OCI-LY1 (cell line): ENCODE measurements around the gene MYBPC1.

ENCODE experiments used
- H2AFZ ChIP-seq: fragments of 200-600 bp; sonication (generic), shearing (Covaris generic); 2 replicates; pipeline ENCODE4 v1.6.0; 2014; ENCODE audit warnings: antibody characterized with exemption, mild to moderate bottlenecking, low read length
- H3F3A ChIP-seq: fragments of 200-600 bp; sonication (generic), shearing (Covaris generic); 2 replicates; pipeline ENCODE4 v1.6.0; 2014; ENCODE audit warnings: mild to moderate bottlenecking, antibody characterized with exemption, low read length, moderate library complexity; ENCODE audit not compliant: insufficient read depth
- H3K27ac ChIP-seq: fragments of 200-600 bp; sonication (generic); 2 replicates; pipeline ENCODE4 v1.5.1; 2014; ENCODE audit warnings: low read length, mixed run types, mild to moderate bottlenecking, low read depth; ENCODE audit not compliant: poor library complexity, severe bottlenecking
- H3K27me3 ChIP-seq: fragments of 200-600 bp; sonication (generic); 2 replicates; pipeline ENCODE4 v1.6.0; 2014; ENCODE audit warnings: antibody characterized with exemption, mild to moderate bottlenecking, low read length, moderate library complexity; ENCODE audit not compliant: insufficient read depth
- H3K36me3 ChIP-seq: fragments of 200-600 bp; sonication (generic); 2 replicates; pipeline ENCODE4 v1.6.1; 2014; ENCODE audit warnings: mild to moderate bottlenecking, antibody characterized with exemption, low read length, moderate library complexity, mixed read lengths; ENCODE audit not compliant: insufficient read depth
- H3K4me1 ChIP-seq: fragments of 200-600 bp; sonication (generic); 2 replicates; pipeline ENCODE4 v1.5.1; 2014; ENCODE audit warnings: mild to moderate bottlenecking, low read length, moderate library complexity; ENCODE audit not compliant: insufficient read depth, severe bottlenecking
- H3K4me2 ChIP-seq: fragments of 200-600 bp; sonication (generic), shearing (Covaris generic); 2 replicates; pipeline ENCODE4 v1.6.1; 2014; ENCODE audit warnings: low read length
- H3K4me3 ChIP-seq: fragments of 200-600 bp; sonication (generic); 2 replicates; pipeline ENCODE4 v1.5.1; 2014; ENCODE audit warnings: low read length, low read depth, mild to moderate bottlenecking, mixed read lengths; ENCODE audit not compliant: poor library complexity, severe bottlenecking
- H3K79me2 ChIP-seq: fragments of 200-600 bp; shearing (Covaris generic); 2 replicates; pipeline ENCODE4 v1.6.1; 2016; ENCODE audit warnings: mixed run types, low read length, mixed read lengths; ENCODE audit not compliant: insufficient read depth
- H3K9ac ChIP-seq: fragments of 200-600 bp; sonication (generic), shearing (Covaris generic); 2 replicates; pipeline ENCODE4 v1.6.1; 2014; ENCODE audit warnings: mild to moderate bottlenecking, low read length, mixed read lengths
- H3K9me2 ChIP-seq: fragments of 200-600 bp; sonication (generic), shearing (Covaris generic); 2 replicates; pipeline ENCODE4 v1.6.1; 2014; ENCODE audit warnings: low read depth, mild to moderate bottlenecking, low read length, mixed read lengths
- H3K9me3 ChIP-seq: fragments of 200-600 bp; shearing (Covaris generic); 2 replicates; pipeline ENCODE4 v1.6.1; 2014; ENCODE audit warnings: low read length, mixed read lengths
- H4K20me1 ChIP-seq: fragments of 200-600 bp; sonication (generic), shearing (Covaris generic); 2 replicates; pipeline ENCODE4 v1.6.0; 2016; ENCODE audit warnings: mild to moderate bottlenecking, low read length; ENCODE audit not compliant: insufficient read depth
- EZH2 ChIP-seq: fragments of 200-600 bp; sonication (generic), shearing (Covaris generic); IDR thresholded peaks from 2 replicates; pipeline ENCODE4 v1.8.0; 2017; ENCODE audit warnings: borderline replicate concordance, mixed run types, mild to moderate bottlenecking, antibody characterized with exemption, low read length, moderate library complexity, mixed read lengths
- TF ChIP-seq, protein P1 (sequence below): fragments of 200-600 bp; sonication (generic), shearing (Covaris generic); IDR thresholded peaks from 2 replicates; pipeline ENCODE4 v1.5.1; 2017; ENCODE audit warnings: mild to moderate bottlenecking, antibody characterized with exemption, low read length, moderate library complexity, mixed read lengths

The MYBPC1 gene

DNA sequence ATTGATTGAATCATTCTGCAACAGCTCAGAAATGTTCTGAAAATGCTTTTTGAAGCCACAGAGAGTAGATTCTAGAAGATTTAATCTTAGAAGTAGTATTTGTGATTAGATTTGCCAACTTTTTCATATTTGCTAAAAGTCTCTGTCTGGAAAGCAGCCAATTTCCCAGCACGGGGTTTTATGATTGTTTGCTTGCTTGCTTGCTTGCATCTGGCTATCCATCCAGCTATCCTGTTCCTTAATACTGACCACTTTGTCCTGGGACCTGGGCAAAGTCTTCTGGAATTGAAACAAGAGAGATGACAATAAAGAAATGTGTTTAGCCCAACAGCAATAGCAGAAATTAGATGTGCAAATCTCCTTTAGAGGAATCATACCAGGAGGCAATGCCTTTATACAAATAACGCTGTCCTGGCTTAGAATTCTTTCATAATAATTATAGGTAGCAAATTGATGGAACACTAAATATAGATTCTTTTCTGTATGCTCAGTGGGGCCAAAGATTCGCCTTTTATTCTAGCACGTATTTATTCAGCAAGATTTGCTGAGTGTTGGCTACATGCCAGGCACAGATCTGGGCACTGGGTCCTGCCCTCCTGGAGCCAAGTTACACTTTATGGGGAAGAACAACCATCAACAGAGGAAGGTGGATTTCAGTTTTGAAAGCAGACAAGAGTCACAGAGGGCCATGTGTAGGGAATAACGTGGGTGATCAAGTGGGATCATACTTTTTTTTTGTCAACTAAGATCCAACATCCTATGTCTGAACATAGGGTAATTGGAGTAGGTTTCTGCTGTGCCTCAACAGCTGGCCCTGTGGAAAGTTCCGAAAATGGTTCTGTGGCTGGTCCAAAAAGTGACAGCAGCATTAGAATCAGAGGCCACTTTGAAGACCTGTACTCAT is 25.3 kb downstream of the MYBPC1 start:
- Histone ChIP-seq H3F3A (no peaks in the 10 kb centered on the region), H3K9me3 (no peaks in the 10 kb centered on the region), H3K9ac (peak overlapping the region; percentile 19; the same call in 1 of the 2 replicates), H3K27me3 (no peaks in the 10 kb centered on the region), H3K79me2 (no peaks in the 10 kb centered on the region), H3K4me2 (peak overlapping the region; percentile 32), H3K9me2 (no peaks in the 10 kb centered on the region), H2AFZ (peak overlapping the region; percentile 2; the same call in 1 of the 2 replicates), H3K4me1 (peaks cover 68% of the 10 kb centered on the region), H4K20me1 (no peaks in the 10 kb centered on the region), H3K36me3 (no peaks in the 10 kb centered on the region), H3K27ac (peak overlapping the region; percentile 56), H3K4me3 (no peak overlapping the region)
- TF ChIP-seq, protein P1, sequence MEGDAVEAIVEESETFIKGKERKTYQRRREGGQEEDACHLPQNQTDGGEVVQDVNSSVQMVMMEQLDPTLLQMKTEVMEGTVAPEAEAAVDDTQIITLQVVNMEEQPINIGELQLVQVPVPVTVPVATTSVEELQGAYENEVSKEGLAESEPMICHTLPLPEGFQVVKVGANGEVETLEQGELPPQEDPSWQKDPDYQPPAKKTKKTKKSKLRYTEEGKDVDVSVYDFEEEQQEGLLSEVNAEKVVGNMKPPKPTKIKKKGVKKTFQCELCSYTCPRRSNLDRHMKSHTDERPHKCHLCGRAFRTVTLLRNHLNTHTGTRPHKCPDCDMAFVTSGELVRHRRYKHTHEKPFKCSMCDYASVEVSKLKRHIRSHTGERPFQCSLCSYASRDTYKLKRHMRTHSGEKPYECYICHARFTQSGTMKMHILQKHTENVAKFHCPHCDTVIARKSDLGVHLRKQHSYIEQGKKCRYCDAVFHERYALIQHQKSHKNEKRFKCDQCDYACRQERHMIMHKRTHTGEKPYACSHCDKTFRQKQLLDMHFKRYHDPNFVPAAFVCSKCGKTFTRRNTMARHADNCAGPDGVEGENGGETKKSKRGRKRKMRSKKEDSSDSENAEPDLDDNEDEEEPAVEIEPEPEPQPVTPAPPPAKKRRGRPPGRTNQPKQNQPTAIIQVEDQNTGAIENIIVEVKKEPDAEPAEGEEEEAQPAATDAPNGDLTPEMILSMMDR: no peak
- no peak for TF ChIP-seq EZH2

GRCh38 chr12:101620762-101621133 is 26.0 kb downstream of the MYBPC1 start:
- H3K9me2 ChIP-seq: no peaks in the 10 kb centered on the region
- peak overlapping the region; percentile 2; the same call in 1 of the 2 replicates for H2AFZ ChIP-seq
- H3K79me2 ChIP-seq: no peaks in the 10 kb centered on the region
- peaks cover 65% of the 10 kb centered on the region for H3K4me1 ChIP-seq
- no peaks in the 10 kb centered on the region for H3K36me3 ChIP-seq
- H3F3A ChIP-seq: no peaks in the 10 kb centered on the region
- H3K4me3 ChIP-seq: no peak overlapping the region
- peak overlapping the region; percentile 32 for H3K4me2 ChIP-seq
- H3K27ac ChIP-seq: peak overlapping the region; percentile 56
- H3K27me3 ChIP-seq: no peaks in the 10 kb centered on the region
- peak overlapping the region; percentile 19; the same call in 1 of the 2 replicates for H3K9ac ChIP-seq
- H4K20me1 ChIP-seq: no peaks in the 10 kb centered on the region
- no peaks in the 10 kb centered on the region for H3K9me3 ChIP-seq
- no peak for TF ChIP-seq EZH2
- TF ChIP-seq, protein P1: no peak

- Histone ChIP-seq H3F3A (no peaks in the 10 kb centered on the region), H3K27ac (no peak overlapping the region), H3K36me3 (no peaks in the 10 kb centered on the region), H3K9me3 (no peaks in the 10 kb centered on the region), H3K79me2 (no peaks in the 10 kb centered on the region), H3K4me2 (no peak overlapping the region), H2AFZ (no peak overlapping the region), H3K9ac (no peak overlapping the region), H3K9me2 (no peaks in the 10 kb centered on the region), H4K20me1 (no peaks in the 10 kb centered on the region), H3K27me3 (no peaks in the 10 kb centered on the region), H3K4me3 (no peak overlapping the region), H3K4me1 (no peaks in the 10 kb centered on the region)
- no peak for TF ChIP-seq EZH2
- TF ChIP-seq, protein P1: no peak
Observed at GRCh38 chr12:101628676-101629075, 33.9 kb downstream of the MYBPC1 start.
